H1 (cell line): ENCODE results near the gene KLK4. TPM values are rescaled to one million over a fixed set of nuclear protein-coding genes. Genes with fewer than 3 reads are reported as not detected.

Experiments used
- CTCF ChIA-PET: fragments of 300-600 bp; sonication (Branson Sonifier 250); formaldehyde crosslinking; loops from one replicate; lab custom pipeline; 2021; ENCODE audit not compliant: partially characterized antibody; lab: Charles Lee
- POLR2A ChIA-PET: fragments of 300-600 bp; sonication (Branson Sonifier 250); formaldehyde crosslinking; loops from one replicate; lab custom pipeline; 2021; ENCODE audit warnings: inconsistent platforms; ENCODE audit not compliant: partially characterized antibody; lab: Charles Lee
- DNase-seq, 2 experiments: peaks; one replicate each; pipeline versions ENCODE4 v3.0.0 to v3.0.0-alpha.2; 2010 to 2022; ENCODE audit warnings: low spot score in 2 of 2, low read depth in 1 of 2, mixed read lengths in 1 of 2
- FAIRE-seq: peaks from 2 replicates; lab custom pipeline; 2011; peaks lifted over from hg19 to GRCh38; lab: Jason Lieb, UNC
- H2AFZ ChIP-seq: 2 replicates; pipeline ENCODE4 v1.8.1; 2012; ENCODE audit warnings: low read length, inconsistent platforms
- H2AK5ac ChIP-seq: 2 replicates; pipeline ENCODE4 v1.6.1; 2013; ENCODE audit warnings: low read depth, low read length
- H2BK120ac ChIP-seq: replicated peaks from 2 replicates; pipeline ENCODE3; 2013; ENCODE audit warnings: low read depth, low read length, inconsistent platforms
- H2BK12ac ChIP-seq: 2 replicates; pipeline ENCODE4 v1.6.1; 2013; ENCODE audit warnings: low read depth, low read length
- H2BK15ac ChIP-seq: 2 replicates; pipeline ENCODE4 v1.6.1; 2013; ENCODE audit warnings: low read length
- H2BK20ac ChIP-seq: 2 replicates; pipeline ENCODE4 v1.6.1; 2013; ENCODE audit warnings: low read length
- H2BK5ac ChIP-seq: 2 replicates; pipeline ENCODE4 v1.6.1; 2013; ENCODE audit warnings: low read depth, low read length
- H3K14ac ChIP-seq: 2 replicates; pipeline ENCODE4 v1.6.1; 2013; ENCODE audit warnings: inconsistent platforms; ENCODE audit not compliant: insufficient read length
- H3K18ac ChIP-seq: 2 replicates; pipeline ENCODE4 v1.6.1; 2013; ENCODE audit warnings: low read length; ENCODE audit errors: extremely low read depth
- H3K23ac ChIP-seq: 2 replicates; pipeline ENCODE4 v1.6.1; 2013; ENCODE audit warnings: inconsistent platforms; ENCODE audit not compliant: insufficient read length
- H3K23me2 ChIP-seq: 2 replicates; pipeline ENCODE4 v1.6.1; 2013; ENCODE audit warnings: low read depth, low read length
- H3K27ac ChIP-seq: 2 replicates; pipeline ENCODE4 v1.6.1; 2011; ENCODE audit warnings: low read depth, low read length, inconsistent platforms
- H3K27me3 ChIP-seq, 4 experiments: replicated peaks in 1 of 4; 1 replicate in 1 of 4; 2 replicates in 3 of 4; pipeline versions ENCODE4 v1.6.1 to v1.8.1; 2011 to 2013; ENCODE audit warnings: low read length in 3 of 4, mild to moderate bottlenecking in 3 of 4, inconsistent platforms in 2 of 4, mixed read lengths in 2 of 4, moderate library complexity in 1 of 4; ENCODE audit not compliant: control insufficient read depth in 3 of 4, insufficient read depth in 3 of 4; ENCODE audit errors: extremely low read depth in 1 of 4
- H3K36me3 ChIP-seq, 4 experiments: 2 replicates each; pipeline versions ENCODE4 v1.6.1 to v1.8.1; 2011 to 2013; ENCODE audit warnings: mild to moderate bottlenecking in 4 of 4, low read length in 3 of 4, moderate library complexity in 2 of 4, control low read depth in 1 of 4, inconsistent platforms in 1 of 4; ENCODE audit not compliant: insufficient read depth in 4 of 4, control insufficient read depth in 2 of 4
- H3K4ac ChIP-seq: replicated peaks from 2 replicates; pipeline ENCODE3; 2013; ENCODE audit warnings: low read length, low read depth, mixed read lengths, inconsistent platforms; ENCODE audit not compliant: insufficient read length
- H3K4me1 ChIP-seq, 4 experiments: replicated peaks in 1 of 4; 1 replicate in 1 of 4; 2 replicates in 3 of 4; pipeline versions ENCODE4 v1.6.1 to v1.8.1; 2011 to 2013; ENCODE audit warnings: low read length in 3 of 4, inconsistent platforms in 2 of 4, mixed read lengths in 1 of 4; ENCODE audit not compliant: insufficient read depth in 4 of 4, control insufficient read depth in 3 of 4
- H3K4me2 ChIP-seq, 2 experiments: 2 replicates each; pipeline versions ENCODE4 v1.6.1 to v1.8.1; 2011 to 2013; ENCODE audit warnings: low read depth in 2 of 2, low read length in 2 of 2, control low read depth in 1 of 2, inconsistent platforms in 1 of 2, mild to moderate bottlenecking in 1 of 2; ENCODE audit not compliant: insufficient read depth in 1 of 2
- H3K4me3 ChIP-seq, 4 experiments: fragments of 200-600, 300-600 bp in 1 of 4; sonication (generic), shearing (Covaris generic), sonication (Bioruptor Twin) in 1 of 4; 2 replicates each; pipeline versions ENCODE4 v1.5.1 to v1.8.1; 2011 to 2016; ENCODE audit warnings: low read length in 4 of 4, low read depth in 3 of 4, control low read depth in 2 of 4, inconsistent platforms in 2 of 4, mild to moderate bottlenecking in 2 of 4, mixed read lengths in 1 of 4, moderate library complexity in 1 of 4; ENCODE audit not compliant: insufficient read depth in 2 of 4; ENCODE audit errors: extremely low read depth in 1 of 4
- H3K56ac ChIP-seq: replicated peaks from 2 replicates; pipeline ENCODE3; 2013; ENCODE audit warnings: low read depth, mild to moderate bottlenecking, mixed read lengths, low read length, inconsistent platforms; ENCODE audit not compliant: insufficient read length
- H3K79me1 ChIP-seq: 2 replicates; pipeline ENCODE4 v1.6.1; 2013; ENCODE audit warnings: low read depth, low read length, control low read depth
- H3K79me2 ChIP-seq, 2 experiments: 2 replicates each; pipeline versions ENCODE4 v1.6.1 to v1.8.1; 2012 to 2013; ENCODE audit warnings: low read length in 2 of 2, mild to moderate bottlenecking in 2 of 2, inconsistent platforms in 1 of 2; ENCODE audit not compliant: insufficient read depth in 2 of 2, control insufficient read depth in 1 of 2
- H3K9ac ChIP-seq, 4 experiments: replicated peaks in 1 of 4; 1 replicate in 1 of 4; 2 replicates in 3 of 4; pipeline versions ENCODE4 v1.6.1 to v1.8.1; 2011 to 2013; ENCODE audit warnings: low read depth in 3 of 4, low read length in 3 of 4, control low read depth in 2 of 4, mild to moderate bottlenecking in 2 of 4, moderate library complexity in 2 of 4, inconsistent platforms in 1 of 4; ENCODE audit errors: extremely low read depth in 1 of 4
- H3K9me3 ChIP-seq, 2 experiments: 2 replicates each; pipeline versions ENCODE4 v1.6.1 to v1.8.1; 2012 to 2013; ENCODE audit warnings: mild to moderate bottlenecking in 2 of 2, moderate library complexity in 2 of 2, control low read depth in 1 of 2, inconsistent platforms in 1 of 2, low read depth in 1 of 2, low read length in 1 of 2, mixed read lengths in 1 of 2; ENCODE audit not compliant: insufficient read depth in 2 of 2
- H4K20me1 ChIP-seq, 2 experiments: replicated peaks in 1 of 2; 2 replicates each; pipeline versions ENCODE3 to v1.8.1; 2011 to 2013; ENCODE audit warnings: inconsistent platforms in 2 of 2, low read length in 2 of 2, mild to moderate bottlenecking in 1 of 2; ENCODE audit not compliant: insufficient read depth in 2 of 2, control insufficient read depth in 1 of 2
- H4K5ac ChIP-seq: 2 replicates; pipeline ENCODE4 v1.6.1; 2013; ENCODE audit warnings: low read length, low read depth, mixed read lengths, inconsistent platforms; ENCODE audit not compliant: insufficient read length
- H4K8ac ChIP-seq: 2 replicates; pipeline ENCODE4 v1.8.0; 2013; ENCODE audit warnings: mild to moderate bottlenecking, moderate library complexity, low read length, inconsistent platforms; ENCODE audit not compliant: insufficient read depth; ENCODE audit errors: extremely low read depth
- H4K91ac ChIP-seq: replicated peaks from 2 replicates; pipeline ENCODE3; 2013; ENCODE audit warnings: low read length, mixed read lengths, inconsistent platforms; ENCODE audit not compliant: insufficient read length
- ATF3 ChIP-seq: IDR thresholded peaks from 2 replicates; pipeline ENCODE4 v1.6.1; 2011; ENCODE audit warnings: low read depth, mild to moderate bottlenecking, low read length; ENCODE audit not compliant: insufficient read depth
- BACH1 ChIP-seq: IDR thresholded peaks from 2 replicates; pipeline ENCODE4 v1.6.1; 2012; ENCODE audit warnings: low read length, improper control_type of control experiment
- BRCA1 ChIP-seq: IDR thresholded peaks from 2 replicates; pipeline ENCODE4 v1.6.1; 2012; ENCODE audit warnings: low read depth, low read length, improper control_type of control experiment
- CBX8 ChIP-seq: fragments of 300-800, 300-1000 bp; sonication (generic); IDR thresholded peaks from 2 replicates; pipeline ENCODE4 v1.7.1; 2016; ENCODE audit warnings: low read depth, low read length, borderline replicate concordance
- CEBPB ChIP-seq: IDR thresholded peaks from 2 replicates; pipeline ENCODE4 v1.6.1; 2012; ENCODE audit warnings: low read depth, low read length
- EGR1 ChIP-seq: IDR thresholded peaks from 2 replicates; pipeline ENCODE4 v1.6.1; 2011; ENCODE audit warnings: low read depth, low read length, borderline replicate concordance
- FOSL1 ChIP-seq: IDR thresholded peaks from 2 replicates; pipeline ENCODE4 v1.6.1; 2011; ENCODE audit warnings: mild to moderate bottlenecking, low read depth, low read length, moderate library complexity; ENCODE audit not compliant: insufficient read depth
- GABPA ChIP-seq: IDR thresholded peaks from 2 replicates; pipeline ENCODE4 v1.6.1; 2011; ENCODE audit warnings: mild to moderate bottlenecking, low read length, moderate library complexity, borderline replicate concordance; ENCODE audit not compliant: insufficient read depth
- KDM4A ChIP-seq: IDR thresholded peaks from one replicate; pipeline ENCODE4 v1.7.1; 2012; ENCODE audit warnings: low read depth, mild to moderate bottlenecking, moderate library complexity, low read length, inconsistent platforms; ENCODE audit not compliant: severe bottlenecking
- POU5F1 ChIP-seq: IDR thresholded peaks from 2 replicates; pipeline ENCODE4 v1.6.1; 2011; ENCODE audit warnings: low read depth, mild to moderate bottlenecking, low read length, moderate library complexity
- SIN3A ChIP-seq, 2 experiments: IDR thresholded peaks in 1 of 2; conservative IDR thresholded peaks in 1 of 2; 2 replicates each; pipeline ENCODE4 v1.6.1; 2011 to 2012; ENCODE audit warnings: low read length in 2 of 2, improper control_type of control experiment in 1 of 2, low read depth in 1 of 2, mild to moderate bottlenecking in 1 of 2
- SP1 ChIP-seq: IDR thresholded peaks from 2 replicates; pipeline ENCODE4 v1.6.1; 2011; ENCODE audit warnings: low read depth, low read length
- SP2 ChIP-seq: IDR thresholded peaks from 2 replicates; pipeline ENCODE4 v1.6.1; 2012; ENCODE audit warnings: mild to moderate bottlenecking, low read length, inconsistent platforms
- TAF7 ChIP-seq: optimal IDR thresholded peaks from 2 replicates; pipeline ENCODE3; 2011; ENCODE audit warnings: low read depth, mild to moderate bottlenecking, inconsistent platforms, low read length, moderate library complexity, borderline replicate concordance
- WGBS, 2 experiments: shearing (Covaris generic) in 1 of 2; methylation state at CpG; one replicate each; pipeline versions ENCODE4 v1.1.6 to v1.1.7; 2013 to 2015; ENCODE audit warnings: low lambda C conversion rate in 2 of 2, mixed read lengths in 2 of 2, inconsistent platforms in 1 of 2, low coverage in 1 of 2, missing lambda C conversion rate in 1 of 2; ENCODE audit not compliant: insufficient replicate concordance in 2 of 2, insufficient coverage in 1 of 2, insufficient read length in 1 of 2; ENCODE audit errors: extremely low coverage in 1 of 2, missing lambda C conversion rate in 1 of 2; 5-methylcytosine and 5-hydroxymethylcytosine counted together
- polyA plus RNA-seq, 7 experiments: library from polyadenylated mRNA; depleted of rRNA in 3 of 7; stranded (reverse) in 5 of 7; unstranded in 2 of 7; fragments of >200 nt in 5 of 7; fragments of 200-250 nt in 2 of 7; gene quantifications; 1 replicate in 5 of 7; 2 replicates in 1 of 7; 4 replicates in 1 of 7; pipeline versions ENCODE4 v1.2.1 to v1.2.3, GENCODE V29; 2011 to 2013; ENCODE audit warnings: missing spikeins in 2 of 7, mixed read lengths in 2 of 7
- total RNA-seq: library from RNA; stranded (reverse); fragmentation: NEBNext Ultra II Directional; extraction: Animal tissue kit (Norgen Biotek cat#: 25700); gene quantifications from 2 replicates; pipeline ENCODE4 v1.2.1, GENCODE V29; 2021

The KLK4 gene
- total and polyA plus RNA-seq, 2 of the 8 experiments (the other 6 are each of a cell fraction or from before 2014, with no cell fraction given), result 0.44 TPM; not detected in 1

- no peak overlapping the region for H3K56ac ChIP-seq
- H3K4me2 ChIP-seq, result no peak overlapping the region
- H2AFZ ChIP-seq, result no peak overlapping the region
- no peak overlapping the region for H2BK15ac ChIP-seq
- H3K36me3 ChIP-seq, result no peaks in the 10 kb centered on the region
- no peak for FAIRE-seq
- H2BK120ac ChIP-seq, result no peak overlapping the region
- H3K27me3 ChIP-seq, result 0 out of 7 replicates have a peak, but pooled peaks cover 0 to 2% (median under 1%) of the 10 kb centered on the region in 4 experiments
- no peaks in the 10 kb centered on the region for H3K79me2 ChIP-seq
- no peak overlapping the region for H3K27ac ChIP-seq
- no peak overlapping the region for H2BK5ac ChIP-seq
- H3K79me1 ChIP-seq, result no peaks in the 10 kb centered on the region
- no peak overlapping the region for H3K18ac ChIP-seq
- no peak for DNase-seq
- H3K4me1 ChIP-seq, result peaks cover 0 to 7% (median 5%) of the 10 kb centered on the region in 4 experiments; a peak in 5 of 7 replicates
- POLR2A ChIA-PET, result interaction anchor here (1.0 to 2.2 kb wide), 2 partner anchors 121 to 130 kb away, joined by 3 to 9 read pairs; no protein-coding TSS in a partner anchor
- H3K4me3 ChIP-seq, result no peak overlapping the region
- H3K9ac ChIP-seq, result no peak overlapping the region
- H3K9me3 ChIP-seq, result no peaks in the 10 kb centered on the region
- no peaks in the 10 kb centered on the region for H3K23me2 ChIP-seq
- H4K5ac ChIP-seq, result no peak overlapping the region
- no peak overlapping the region for H3K23ac ChIP-seq
- no peak overlapping the region for H2BK12ac ChIP-seq
- no peak overlapping the region for H4K91ac ChIP-seq
- H2BK20ac ChIP-seq, result no peak overlapping the region
- no peak overlapping the region for H4K8ac ChIP-seq
- 80% methylated on average over 2 of the region's 2 CpGs; no CpG with 5 or more reads in 1 of the 2 experiments for WGBS, 2 experiments
- no peak overlapping the region for H2AK5ac ChIP-seq
- H3K14ac ChIP-seq, result no peak overlapping the region
- no peaks in the 10 kb centered on the region for H4K20me1 ChIP-seq
- CTCF ChIA-PET, result interaction anchor here (0.6 to 7.1 kb wide), 9 partner anchors 16 to 171 kb away, joined by 3 to 36 read pairs (median 4); no protein-coding TSS in a partner anchor
- H3K4ac ChIP-seq, result no peak overlapping the region
- no peak for TF ChIP-seq CBX8
- TF ChIP-seq SP2, result no peak
- TF ChIP-seq EGR1, result no peak
- no peak for TF ChIP-seq SP1
- TF ChIP-seq FOSL1, result no peak
- TF ChIP-seq POU5F1, result no peak
- no peak for TF ChIP-seq CEBPB
- TF ChIP-seq BACH1, result no peak
- TF ChIP-seq ATF3, result no peak
- TF ChIP-seq KDM4A, result no peak
- TF ChIP-seq SIN3A (conservative IDR thresholded peaks at IDR 0.05 in 1 of 2, IDR thresholded peaks at IDR 0.05 in 1 of 2; ENCODE audit: low read depth in 1 of 2, low read length in 2 of 2), result no peak
- no peak for TF ChIP-seq GABPA
- no peak for TF ChIP-seq TAF7
- TF ChIP-seq BRCA1, result no peak
These were observed 14.5 kb upstream of the KLK4 start for GRCh38 chr19:50925734-50926133.
